Stimulated activated CD8-positive, alpha-beta memory T cell treated with anti-CD3 and anti-CD28 coated beads, Interleukin-4, amount 100 ng/mL, for 4 hours (primary cell): ENCODE results near the gene HOXC4.

ENCODE experiments used
- DNase-seq, 2 donors: peaks; one replicate each; pipeline ENCODE4 v3.0.0-alpha.2; 2020; ENCODE audit warnings: low read depth in 2 of 2, low spot score in 1 of 2

HOXC4 gene

GRCh38 chr12:54053751-54054741 lies at the start of gene HOXC4:
HOXC4 (plus strand) TSS chr12:54053835; CDS start chr12:54053923, 88 bp downstream.
- DNase-seq = no peak

- no peak for DNase-seq
Observed at GRCh38 chr12:54004063-54004840, 49.4 kb upstream of the HOXC4 start.

GRCh38 chr12:54004841-54005530 lies 48.6 kb upstream of the HOXC4 start:
- DNase-seq = no peak

GRCh38 chr12:54005531-54005852 lies 48.1 kb upstream of the HOXC4 start:
- no peak for DNase-seq

GRCh38 chr12:54005853-54006558 lies 47.6 kb upstream of the HOXC4 start:
- DNase-seq = peak; percentile 53 to 80

GRCh38 chr12:54006559-54007220 lies 46.9 kb upstream of the HOXC4 start:
- no peak for DNase-seq

- DNase-seq = no peak
Observed at GRCh38 chr12:54007538-54008259, 45.9 kb upstream of the HOXC4 start.

- no peak for DNase-seq
Observed at GRCh38 chr12:54008260-54008552, 45.4 kb upstream of the HOXC4 start.

GRCh38 chr12:54009171-54010052 lies 44.2 kb upstream of the HOXC4 start:
- no peak for DNase-seq

GRCh38 chr12:54010053-54010971 lies 43.3 kb upstream of the HOXC4 start:
- no peak for DNase-seq

- no peak for DNase-seq
Observed at GRCh38 chr12:54010972-54011664, 42.5 kb upstream of the HOXC4 start.

- DNase-seq = no peak
Observed at GRCh38 chr12:54011665-54012532, 41.7 kb upstream of the HOXC4 start.

GRCh38 chr12:54012631-54013409 lies 40.8 kb upstream of the HOXC4 start:
- DNase-seq = no peak

GRCh38 chr12:54014377-54015017 lies 39.1 kb upstream of the HOXC4 start:
- DNase-seq = no peak
